Measurements from ENCODE around the gene ETFRF1.

Gene ETFRF1

DNA sequence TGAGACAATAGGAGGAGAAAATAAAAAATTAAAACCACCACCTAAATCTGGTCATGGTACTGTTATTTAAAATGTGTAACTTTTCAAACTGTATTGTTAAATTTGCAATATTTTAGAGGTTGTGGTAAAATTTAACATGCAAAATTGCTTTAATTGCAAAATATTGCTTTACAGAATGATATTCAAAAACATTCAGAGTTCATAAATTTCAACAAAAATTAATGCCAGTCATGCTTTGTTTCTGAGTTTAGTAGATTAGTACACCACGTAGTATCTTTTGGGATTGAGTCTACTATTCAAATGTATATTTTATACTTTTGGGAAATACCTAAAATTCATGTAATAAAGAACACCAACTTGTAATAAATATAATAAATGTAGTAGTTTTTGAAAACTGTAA is 18.3 kb downstream of the ETFRF1 start:
- DNase-seq (ENCODE audit: low read depth, low spot score) = no peak

DNA sequence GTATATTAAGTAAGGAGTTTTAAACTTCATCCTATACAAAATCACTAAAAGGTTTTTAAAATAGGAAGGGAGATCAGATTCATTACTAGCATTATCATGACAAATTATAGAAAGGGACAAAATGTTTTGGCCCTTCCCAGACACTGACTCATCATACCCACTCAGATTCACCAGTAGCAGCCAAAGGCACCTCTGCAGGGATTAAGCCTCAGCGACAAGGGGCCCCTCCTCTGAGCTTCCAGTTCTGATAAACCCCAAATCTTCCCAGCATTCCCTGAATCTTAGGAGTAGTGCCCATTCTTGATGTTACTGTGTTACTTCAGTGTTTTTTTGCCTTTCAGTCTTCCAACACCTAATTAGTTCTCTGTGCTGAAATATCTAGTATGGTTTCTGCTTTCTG is 41.2 kb downstream of the ETFRF1 start:
- DNase-seq (ENCODE audit: low read depth, low spot score) = no peak

DNA sequence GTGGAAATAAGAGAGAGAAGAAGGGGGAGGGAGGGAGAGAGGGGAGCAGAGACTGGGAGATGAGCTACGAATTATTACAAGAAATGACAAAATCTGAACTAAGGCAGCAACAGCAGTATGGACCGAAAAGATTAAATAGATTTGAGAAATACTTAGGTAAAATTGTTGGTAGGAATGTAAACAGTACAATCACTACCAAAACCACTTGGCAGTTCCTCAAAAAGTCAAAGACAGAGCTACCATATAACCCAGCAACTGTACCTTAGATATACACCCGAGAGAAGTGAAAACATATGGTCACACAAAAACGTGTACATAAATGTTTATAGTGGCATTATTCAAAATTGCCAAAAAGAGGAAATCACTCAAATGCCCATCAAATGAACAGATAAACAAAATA is 41.6 kb downstream of the ETFRF1 start:
- DNase-seq (ENCODE audit: low read depth, low spot score) = no peak

DNA sequence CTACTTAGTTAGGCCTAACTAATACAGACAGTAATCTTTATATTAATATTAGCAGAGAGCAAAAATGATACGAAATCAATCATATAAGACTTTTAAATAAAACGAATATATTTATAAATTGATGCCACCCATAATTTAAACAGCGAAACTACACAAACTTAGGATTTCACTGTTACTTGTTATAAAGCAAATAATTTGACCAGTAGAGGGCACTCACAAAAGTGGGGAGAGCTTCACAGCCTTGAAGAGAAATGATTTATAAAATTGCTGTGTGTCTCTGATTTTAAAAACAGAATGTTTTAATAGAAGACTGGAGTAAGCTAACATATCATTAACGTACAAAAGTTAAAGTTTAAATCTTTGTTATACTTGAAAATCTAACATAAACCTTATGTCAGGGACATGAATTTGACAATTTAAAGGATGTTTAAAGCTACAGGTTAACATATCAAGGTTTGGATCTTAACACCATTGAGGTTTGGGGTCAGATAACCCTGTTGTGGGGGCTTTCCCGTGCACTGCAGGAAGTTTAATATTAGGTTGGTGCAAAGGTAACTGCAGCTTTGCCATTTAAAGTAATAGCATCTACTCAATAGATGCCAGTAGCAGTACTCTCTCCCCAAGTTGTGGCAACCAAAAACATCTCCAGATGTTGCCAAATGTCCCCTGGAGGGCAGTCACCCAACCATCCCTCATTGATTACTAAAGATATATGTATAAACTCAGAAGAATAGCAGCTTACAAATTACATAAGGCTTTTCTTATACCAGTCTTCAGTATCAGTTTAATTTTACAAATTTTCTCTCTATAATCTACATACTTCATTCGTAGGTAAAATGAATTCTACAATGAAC is 46.4 kb downstream of the ETFRF1 start:
- DNase-seq (ENCODE audit: low read depth, low spot score) = no peak

DNA sequence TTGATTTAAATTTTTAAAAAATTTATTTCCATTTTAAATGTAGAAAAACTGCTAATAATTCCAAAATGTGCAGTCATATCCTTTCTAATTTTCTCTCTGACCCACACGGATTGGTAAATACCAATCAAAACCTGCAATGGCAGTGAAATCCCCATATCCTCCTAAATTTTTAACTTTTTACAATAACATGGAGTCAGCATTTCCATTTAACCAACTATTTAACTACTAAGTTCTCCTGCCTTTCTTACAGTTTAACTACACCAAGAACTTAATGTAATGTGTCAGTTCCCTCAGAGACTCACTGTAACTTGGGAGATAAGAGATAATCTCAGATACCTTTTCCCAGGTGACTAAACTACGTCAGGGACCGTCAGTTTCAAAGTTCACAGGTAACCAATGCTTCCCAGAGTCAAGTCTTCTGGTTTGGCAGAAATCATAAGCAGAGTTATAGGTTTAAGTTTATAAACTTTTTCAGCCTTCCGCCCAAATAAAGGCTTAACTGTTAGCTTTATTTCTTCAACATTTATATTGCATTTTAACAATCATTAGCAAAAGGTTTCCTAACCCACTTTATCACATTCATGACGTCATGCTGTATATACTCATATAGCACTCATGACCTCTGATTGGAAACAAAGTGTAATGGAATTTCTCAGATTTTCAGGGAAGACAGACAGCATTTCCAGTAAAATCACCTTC is 48.1 kb downstream of the ETFRF1 start:
- DNase-seq (ENCODE audit: low read depth, low spot score) = no peak

DNA sequence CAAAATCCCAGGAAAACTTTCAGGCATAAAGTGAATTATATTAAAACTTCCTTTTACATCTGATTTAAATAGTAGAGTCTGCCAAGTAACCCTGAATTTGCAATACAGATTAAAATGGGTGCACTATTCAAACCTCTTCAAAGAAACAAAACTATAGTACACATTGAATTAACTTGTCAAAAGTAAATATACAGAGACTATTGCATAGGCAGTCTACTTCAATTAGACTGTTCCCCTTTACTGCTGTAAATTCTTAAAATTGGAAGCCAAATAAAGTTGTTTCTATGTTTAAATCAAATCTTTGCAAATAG is 48.6 kb downstream of the ETFRF1 start:
- DNase-seq (ENCODE audit: low read depth, low spot score) = no peak

DNA sequence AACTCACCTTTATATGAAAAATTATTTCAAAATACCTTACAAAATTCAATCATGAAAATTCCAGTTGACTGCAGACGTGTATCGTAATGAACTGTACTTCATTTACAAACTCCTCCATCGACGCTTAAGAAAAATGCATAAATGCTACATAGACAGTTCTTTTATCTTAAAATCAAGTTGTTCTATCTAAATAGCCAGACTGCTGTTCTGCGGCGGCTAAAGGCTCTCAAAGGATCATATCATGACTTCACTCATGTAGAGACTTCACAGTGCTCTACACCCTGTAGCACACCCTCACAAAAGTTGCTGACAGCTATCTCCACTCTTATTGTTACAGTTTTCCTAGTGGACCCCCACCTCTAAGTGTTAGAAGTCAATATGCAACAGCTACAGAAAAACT is 50.5 kb downstream of the ETFRF1 start:
- no peak for DNase-seq (ENCODE audit: low read depth, low spot score)

DNA sequence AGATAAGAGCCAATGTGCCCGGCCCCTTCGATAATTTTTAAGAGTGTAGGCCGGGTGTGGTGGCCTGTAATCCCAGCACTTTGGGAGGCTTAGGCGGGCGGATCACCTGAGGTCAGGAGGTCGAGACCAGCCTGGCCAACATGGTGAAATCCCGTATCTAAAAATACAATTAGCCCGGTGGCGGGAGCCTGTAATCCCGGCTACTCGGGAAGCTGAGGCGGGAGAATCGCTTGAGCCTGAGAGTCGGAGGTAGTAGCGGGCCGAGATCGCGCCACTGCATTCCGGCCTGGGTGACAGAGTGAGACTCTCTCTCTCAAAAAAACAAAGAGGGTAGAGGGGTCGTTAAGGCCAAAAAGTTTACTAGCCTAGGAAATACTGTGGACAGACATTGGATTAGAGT is 53.1 kb downstream of the ETFRF1 start:
- DNase-seq (ENCODE audit: low read depth, low spot score) = no peak

DNA sequence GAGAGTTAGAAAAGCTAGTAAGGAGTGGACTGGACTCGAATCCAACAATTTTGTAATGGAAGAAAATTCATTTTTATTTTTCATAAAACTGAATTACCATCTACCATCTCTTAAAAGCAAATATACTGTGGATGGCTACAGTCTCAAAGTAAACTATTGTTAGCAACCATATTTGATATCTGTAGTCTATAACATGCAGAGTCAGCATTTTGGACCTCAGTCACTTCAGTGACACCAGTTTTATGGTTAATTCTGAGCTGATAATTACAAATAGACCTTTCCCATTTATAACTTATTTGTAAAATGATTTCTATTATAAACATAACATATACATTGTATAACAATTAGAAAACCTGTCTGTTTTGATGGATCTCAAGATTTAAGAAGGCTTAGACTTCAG is 53.7 kb downstream of the ETFRF1 start:
- no peak for DNase-seq (ENCODE audit: low read depth, low spot score)

DNA sequence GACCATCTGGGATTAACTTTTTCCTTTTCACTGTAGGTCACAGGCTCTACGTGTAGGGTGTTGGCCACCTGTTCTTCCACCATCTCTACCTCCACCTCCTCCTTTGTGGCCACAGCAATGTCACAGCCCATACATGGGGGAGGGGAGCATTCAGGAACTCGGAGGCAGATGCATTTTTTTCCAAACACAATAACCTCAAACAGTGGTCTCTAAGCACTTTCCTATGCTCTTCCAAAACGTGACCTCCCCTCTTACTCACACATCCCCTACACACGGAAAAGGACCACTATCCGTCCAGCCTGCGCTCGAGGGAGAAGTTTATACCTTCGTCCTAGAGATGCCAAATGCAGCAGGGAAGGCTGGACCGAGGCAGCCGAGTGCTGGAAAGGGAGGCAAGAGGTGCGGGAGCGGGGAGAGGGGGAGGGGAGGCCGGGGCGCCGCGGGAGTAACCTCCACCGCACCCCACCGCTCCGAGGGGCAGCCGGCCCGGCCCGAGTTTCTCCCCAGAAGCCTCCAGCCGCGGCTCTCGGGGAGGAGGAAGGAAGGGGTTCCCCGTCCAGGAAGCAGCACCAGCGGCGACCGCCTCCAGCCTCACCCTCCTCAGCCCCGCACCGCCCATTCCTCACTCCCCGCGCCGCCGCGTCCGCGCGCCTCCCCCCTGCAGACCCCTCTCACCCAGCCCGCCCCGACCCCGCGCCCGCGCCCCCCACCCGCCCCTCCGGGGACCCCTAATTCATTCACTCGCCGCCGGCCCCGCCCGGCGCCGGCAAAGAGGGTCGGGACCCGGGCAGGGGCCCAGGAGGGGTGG is 55.1 kb downstream of the ETFRF1 start:
- no peak for DNase-seq (ENCODE audit: low read depth, low spot score)

DNA sequence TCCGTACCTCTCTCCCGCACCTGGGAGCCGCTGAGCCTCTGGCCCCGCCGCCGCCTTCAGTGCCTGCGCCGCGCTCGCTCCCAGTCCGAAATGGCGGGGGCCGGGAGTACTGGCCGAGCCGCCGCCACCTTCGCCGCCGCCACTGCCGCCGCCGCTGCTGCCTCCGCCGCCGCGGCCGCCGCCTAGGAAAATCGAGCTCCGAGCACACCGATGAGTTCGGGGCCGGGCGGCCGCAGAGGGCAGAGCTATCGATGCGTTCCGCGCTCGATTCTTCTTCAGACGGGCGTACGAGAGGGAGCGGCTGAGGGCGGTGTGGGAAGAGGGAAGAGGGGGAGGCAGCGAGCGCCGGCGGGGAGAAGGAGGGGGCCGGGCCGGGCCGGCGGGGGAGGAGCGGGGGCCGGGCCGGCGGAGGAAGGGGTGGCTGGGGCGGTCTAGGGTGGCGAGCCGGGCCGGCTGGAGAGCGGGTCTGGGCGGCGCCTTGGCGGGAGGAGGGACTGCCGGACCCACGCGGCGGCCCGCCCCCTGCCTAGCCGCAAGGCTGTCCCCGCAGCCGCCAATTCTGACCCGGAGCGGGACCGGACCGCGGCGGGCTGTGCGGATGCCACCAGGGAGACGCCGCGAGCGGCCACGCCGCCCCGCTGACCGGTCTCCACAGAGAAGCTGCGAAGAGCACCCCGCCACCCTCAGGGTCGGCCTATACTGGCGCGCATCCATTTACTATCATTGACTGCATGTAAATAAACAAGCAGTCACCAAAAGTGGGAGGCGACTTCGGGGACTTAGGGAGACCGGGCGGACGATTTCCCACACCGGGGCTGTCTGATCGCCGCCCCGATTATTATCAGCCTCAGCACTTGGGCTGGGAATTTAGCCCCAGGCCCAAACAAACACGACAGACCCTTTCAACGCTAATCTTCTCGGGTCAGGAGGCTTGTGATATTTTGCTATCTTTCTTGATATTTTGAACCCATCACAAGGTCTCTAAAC is 56.0 kb downstream of the ETFRF1 start, which contains the start of gene KRAS:
KRAS (minus strand) TSS at position 186 of the 987 bp plus-strand sequence.
- DNase-seq (ENCODE audit: low read depth, low spot score) = peak; percentile 86

DNA sequence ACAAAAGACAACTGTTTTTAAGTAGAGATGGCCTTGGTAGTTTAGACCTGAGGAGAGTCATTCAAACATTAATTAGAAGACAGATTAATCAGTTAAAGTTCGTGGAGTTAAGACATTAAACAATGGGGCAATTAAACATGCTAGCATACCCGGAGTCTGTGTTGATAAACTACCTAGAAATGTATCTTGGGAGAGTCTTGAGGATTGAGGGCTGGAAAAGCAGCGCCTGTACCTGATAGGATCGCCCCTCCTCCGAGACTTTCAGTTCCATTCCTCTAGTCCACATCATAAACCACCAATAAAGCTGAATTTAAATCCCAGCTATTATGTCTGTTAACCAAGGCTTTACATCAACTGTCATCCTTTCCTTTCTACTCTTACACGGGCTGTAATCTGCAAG is 56.7 kb downstream of the ETFRF1 start:
- no peak for DNase-seq (ENCODE audit: low read depth, low spot score)

DNA sequence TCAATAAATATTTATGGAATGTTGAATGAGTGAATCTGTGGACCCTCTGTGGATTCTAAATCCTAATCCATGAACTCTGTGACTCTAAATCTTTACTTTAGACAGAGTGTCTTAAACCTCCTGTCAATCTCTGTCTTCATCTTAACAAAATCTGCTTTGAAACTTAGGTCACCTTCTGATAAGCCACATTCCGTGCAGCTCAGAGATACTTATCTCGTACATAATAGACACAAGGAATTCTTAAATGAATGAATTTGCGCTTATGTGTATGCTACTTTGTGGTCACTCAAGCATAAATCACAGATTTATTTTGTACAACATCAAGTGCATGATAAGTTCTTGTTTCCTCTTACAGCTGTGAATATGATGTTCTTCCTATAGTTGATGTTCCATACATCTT is 57.9 kb downstream of the ETFRF1 start:
- no peak for DNase-seq (ENCODE audit: low read depth, low spot score)

DNA sequence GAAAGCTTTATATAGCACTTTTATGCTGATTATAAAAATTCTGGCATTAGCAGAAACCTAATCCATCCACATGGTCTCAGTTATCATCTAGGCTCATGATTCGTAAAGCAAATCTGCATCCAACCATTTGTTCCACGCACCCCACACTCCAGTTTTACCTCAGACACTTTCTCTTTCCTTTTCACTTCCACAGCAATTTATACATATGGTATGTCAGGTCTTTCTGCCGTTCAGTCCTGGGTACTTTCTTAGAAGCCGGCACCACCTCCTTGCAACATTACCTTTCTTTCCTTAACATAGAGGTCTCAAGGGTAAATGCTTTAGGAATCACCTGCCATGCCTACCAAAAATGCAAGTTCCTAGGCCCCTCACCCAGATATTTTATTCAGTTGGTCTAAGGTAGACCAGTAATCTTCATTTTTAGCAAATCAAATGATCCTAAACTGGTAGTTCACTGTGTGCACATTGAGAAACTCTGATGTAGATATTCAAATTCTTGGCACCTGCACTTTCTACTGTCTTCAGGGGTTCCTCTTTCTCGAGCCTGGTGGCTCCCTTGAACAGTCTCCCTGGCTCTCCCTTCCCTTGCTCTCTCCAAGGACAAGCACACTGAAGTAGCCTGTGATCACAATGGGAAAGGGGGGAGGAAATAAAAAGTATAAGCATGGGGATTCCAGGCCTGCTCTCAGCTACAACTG is 58.5 kb downstream of the ETFRF1 start:
- DNase-seq (ENCODE audit: low read depth, low spot score) = no peak

DNA sequence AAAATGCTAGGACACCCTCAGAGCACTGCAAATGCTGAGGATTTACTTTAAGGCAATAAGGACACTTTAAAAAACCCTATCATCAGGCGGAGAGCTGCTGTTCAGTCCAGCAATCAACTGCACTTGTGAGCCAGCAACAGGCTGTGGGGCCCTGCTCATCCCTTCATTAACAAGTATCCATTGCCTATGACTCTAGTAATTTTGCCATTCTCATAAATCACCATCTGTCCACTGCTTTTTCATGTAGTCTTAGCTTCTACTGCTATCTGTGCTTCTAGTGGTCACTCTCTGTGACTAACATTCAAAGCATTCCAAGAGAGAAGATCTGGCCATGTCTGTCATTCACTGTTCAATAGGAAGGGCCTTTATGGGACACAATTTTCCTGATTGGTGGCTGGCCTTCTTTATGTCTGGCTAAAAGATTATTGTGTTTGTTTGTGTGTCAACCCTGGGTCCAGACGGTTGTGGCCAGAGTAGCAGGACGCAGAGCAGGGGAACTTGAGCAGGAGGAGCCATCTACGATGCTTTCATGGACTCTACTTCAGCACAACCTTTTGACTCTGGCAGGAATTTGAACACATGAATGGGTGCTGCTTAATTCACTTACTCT is 59.3 kb downstream of the ETFRF1 start:
- DNase-seq (ENCODE audit: low read depth, low spot score) = no peak
